GM19372 (cell line): ENCODE results near the gene RPL39L.

Source experiments
- ATAC-seq: cut with Tn5 transposase; IDR thresholded peaks from one replicate; pipeline ENCODE4 v1.9.1; 2021; ENCODE audit warnings: mild to moderate bottlenecking, low read depth, moderate library complexity; ENCODE audit not compliant: unreplicated experiment

The RPL39L gene

GRCh38 chr3:187072102-187072501 is 67.2 kb downstream of the RPL39L start:
- ATAC-seq, result no peak
